SIG-M5 treated with dmso at 0.1 percent for 504 hours (cell line): ENCODE data around the gene ZNF367.

ENCODE experiments used
- DNase-seq: peaks from one replicate; lab custom pipeline; 2025; ENCODE audit not compliant: unreplicated experiment; lab: John Stamatoyannopoulos, UW

The ZNF367 gene

DNA sequence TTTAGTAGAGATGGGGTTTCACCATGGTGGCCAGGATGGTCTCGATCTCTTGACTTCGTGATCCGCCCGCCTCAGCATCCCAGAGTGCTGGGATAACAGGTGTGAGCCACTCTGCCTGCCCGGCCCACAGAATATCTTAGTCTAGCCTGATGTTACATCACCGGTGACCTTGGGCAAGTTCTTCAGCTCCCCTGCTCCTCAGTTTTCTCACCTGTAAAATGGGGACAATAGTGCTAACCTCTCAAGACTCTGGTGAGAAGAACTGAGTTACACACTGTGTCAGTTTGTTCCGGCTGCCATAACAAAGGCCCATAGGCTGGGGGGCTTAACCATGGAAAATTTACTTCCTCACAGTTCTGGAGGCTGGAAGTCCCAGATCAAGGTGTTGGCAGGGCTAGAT is 19.3 kb upstream of the ZNF367 start:
- DNase-seq: no peak

- DNase-seq: no peak
Measured at GRCh38 chr9:96436456-96437126, 18.4 kb upstream of the ZNF367 start.

DNA sequence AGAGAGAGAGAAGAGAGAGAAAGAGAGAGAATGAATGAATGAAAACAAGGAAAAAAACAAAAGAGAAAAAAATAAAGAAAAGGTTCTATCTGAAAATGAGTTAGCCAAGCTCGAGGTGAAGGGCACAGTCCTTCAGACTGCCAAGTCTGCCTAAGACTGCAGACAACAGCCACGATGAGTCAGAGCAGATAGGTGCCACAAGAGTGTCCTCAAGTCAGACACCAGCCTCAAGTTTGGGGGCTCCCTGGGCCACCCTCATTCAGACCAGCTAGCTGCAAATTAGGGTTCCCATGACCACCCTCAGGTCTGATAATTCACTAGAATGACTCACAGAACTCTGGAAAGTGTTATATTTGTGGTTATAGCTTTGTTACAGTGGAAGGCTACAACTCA is 17.9 kb upstream of the ZNF367 start:
- DNase-seq: no peak

DNA sequence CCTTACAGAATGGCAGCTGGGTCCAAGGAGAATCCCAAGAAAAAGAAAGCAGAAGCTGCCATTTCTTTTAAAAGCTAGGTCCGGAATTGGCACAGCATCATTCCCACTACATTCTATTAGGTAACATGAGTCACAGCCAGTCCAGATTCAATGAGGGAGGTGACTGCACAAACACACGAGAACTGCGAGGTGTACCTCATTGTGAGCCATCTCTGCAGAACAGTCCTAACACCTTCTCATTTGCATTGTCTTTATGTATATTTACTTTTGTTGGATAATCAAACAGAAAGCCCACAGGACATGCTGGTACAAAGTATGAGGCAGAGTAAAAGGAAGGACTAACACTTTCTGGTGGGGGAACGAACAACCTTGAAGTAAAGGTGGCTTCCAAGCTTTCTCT is 17.2 kb upstream of the ZNF367 start:
- no peak for DNase-seq

DNA sequence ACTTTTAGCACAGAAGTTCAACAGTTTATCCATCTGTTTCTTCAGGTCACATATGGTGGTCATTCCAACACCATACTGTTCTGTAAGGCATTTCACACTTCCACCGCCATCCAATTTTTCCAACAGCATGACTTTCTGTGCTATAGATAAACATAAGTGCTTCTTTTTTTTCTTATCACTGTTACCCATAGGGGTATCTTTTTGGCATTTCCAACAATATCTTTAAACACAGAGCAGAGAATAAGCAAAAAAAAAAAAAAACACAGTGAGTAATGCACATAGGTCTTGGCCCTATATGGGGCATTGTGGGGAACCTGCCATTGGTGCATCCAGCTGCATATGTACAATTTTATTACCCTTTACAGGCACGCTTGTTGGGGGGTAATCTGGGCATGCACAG is 12.2 kb upstream of the ZNF367 start:
- no peak for DNase-seq

DNA sequence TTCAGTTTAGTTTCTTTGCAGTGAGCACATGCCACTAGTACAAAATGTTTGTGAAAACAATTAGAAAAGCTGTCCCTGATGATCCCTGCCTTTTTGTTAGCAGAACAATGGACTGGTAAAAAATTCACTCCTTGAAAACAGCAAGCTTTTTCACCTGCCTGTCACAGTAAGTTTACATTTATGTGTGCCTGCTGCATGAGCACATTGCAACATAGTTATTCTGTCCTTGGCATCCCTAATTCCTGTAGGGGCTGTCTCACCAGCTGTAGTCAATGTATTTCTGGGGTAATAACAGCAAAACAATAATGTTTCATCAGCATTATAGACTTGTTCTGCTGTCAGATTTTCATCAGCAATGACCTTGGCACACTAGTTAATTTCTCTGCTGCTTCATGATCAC is 11.6 kb upstream of the ZNF367 start:
- DNase-seq: no peak

DNA sequence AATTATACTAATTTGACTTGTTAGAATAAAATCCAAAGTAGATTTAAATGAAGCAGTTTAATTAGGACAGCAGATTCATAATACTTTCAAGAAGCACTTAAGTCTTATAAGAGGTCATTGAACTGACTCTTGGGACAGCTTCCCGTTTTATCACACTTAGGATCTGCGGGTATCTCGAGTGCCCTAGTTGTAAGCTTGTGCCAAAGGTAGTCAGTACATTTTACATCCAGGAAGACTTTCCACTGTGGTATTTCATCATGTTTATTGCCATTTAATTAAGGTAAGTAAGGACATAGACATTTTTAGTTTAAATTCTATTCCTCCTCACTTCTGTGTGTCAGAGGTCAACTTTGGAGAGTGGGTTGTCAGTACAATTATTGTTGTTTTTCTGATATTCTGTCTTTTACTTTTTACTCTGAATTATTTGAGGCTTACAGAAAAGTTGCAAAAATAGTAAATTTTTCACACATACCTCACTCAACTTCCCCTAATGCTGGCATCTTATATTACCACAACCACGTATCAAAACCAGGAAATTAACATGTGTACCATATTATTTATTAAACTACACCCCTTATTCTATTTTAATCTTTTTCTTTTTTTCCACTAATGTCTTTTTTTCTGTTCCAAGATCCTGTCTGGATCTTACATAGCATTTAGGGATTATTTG is 7.5 kb upstream of the ZNF367 start:
- DNase-seq: no peak

DNA sequence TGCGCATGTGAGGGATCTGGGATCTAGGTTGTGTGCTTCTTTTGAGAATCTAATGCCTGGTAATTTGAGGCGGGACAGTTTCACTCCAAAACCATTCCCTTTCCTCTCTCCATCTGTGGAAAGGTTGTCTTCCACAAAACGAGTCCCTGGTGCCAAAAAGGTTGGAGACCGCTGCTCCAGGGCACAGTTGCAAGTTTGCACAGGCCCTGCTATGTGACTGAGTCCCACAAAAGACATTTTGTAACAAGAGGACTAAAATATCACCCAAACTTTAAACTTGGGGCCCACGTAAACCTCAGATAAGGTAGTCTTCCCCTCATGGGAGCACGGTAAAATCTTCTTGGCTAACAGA is 5.8 kb upstream of the ZNF367 start:
- no peak for DNase-seq

DNA sequence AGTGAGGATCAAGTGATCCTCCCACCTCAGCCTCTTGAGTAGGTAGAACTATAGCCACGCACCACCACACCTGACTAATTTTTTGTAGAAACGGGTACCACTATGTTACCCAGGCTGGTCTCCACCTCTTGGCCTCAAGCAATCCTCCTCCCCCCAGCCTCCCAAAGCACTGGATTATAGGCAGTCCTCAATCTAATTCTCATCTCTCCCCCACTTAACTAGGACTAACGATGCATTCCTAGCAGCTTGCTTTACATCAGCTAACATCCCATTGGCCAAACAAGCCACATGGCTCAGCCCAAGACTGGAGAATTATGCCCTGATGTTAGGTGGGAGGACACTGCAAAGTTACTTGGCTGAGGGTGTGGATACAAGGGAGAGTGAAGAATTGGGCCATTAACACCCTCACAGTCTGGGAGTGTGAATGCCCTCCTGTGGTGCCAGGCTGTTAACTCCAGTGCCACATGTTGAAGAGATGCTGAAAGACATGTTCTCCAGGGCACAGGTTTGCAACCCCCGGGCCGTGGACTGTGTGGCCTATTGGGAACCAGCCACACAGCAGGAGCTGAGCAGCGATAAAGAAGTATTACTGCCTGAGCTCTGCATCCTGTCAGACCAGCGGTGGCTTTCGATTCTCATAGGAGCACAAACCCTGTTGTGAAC is 5.3 kb upstream of the ZNF367 start:
- no peak for DNase-seq

DNA sequence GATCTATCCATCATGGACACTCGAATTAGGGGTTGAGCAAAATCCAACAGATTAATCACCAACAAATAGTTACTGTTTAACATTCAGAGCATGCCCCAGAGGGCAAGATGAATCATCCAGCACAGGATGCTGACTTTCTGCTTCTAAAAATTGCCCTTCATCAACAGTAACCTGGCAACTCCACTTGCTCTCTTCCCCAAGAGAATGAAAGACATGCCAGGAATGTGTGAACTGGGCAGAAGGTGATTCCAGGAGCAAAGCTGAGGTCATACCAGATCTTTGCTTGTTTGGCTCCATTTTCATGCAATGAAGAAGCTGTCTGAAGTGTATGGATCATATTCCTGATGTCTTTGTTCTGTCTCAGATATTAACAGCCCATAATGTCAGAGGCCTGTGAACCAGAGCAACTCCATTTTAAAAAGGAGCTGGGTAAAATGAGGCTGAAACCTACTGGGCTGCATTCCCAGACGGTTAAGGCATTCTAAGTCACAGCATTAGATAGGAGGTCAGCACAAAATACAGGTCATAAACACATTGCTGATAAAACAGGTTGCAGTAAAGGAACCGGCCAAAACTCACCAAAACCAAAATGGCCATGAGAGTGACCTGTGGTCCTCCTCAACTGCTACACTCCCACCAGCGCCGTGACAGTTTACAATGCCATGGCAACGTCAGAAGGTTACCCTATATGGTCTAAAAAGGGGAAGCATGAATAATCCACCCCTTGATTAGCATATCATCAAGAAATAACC is 2.5 kb upstream of the ZNF367 start:
- peak; percentile 89 for DNase-seq

DNA sequence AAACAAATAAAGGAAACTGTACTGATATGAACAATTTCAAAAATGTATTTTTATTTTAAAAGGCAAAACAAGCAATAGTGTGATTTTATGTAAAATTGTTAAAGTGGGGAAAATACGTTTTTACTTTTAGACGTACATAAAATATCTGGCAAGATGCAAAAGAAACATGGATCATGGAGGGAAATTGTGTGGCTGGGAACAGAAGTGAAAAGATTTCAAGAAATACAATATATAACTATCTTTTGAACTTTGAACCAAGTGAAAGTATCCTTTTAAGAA is 1.5 kb upstream of the ZNF367 start:
- no peak for DNase-seq

DNA sequence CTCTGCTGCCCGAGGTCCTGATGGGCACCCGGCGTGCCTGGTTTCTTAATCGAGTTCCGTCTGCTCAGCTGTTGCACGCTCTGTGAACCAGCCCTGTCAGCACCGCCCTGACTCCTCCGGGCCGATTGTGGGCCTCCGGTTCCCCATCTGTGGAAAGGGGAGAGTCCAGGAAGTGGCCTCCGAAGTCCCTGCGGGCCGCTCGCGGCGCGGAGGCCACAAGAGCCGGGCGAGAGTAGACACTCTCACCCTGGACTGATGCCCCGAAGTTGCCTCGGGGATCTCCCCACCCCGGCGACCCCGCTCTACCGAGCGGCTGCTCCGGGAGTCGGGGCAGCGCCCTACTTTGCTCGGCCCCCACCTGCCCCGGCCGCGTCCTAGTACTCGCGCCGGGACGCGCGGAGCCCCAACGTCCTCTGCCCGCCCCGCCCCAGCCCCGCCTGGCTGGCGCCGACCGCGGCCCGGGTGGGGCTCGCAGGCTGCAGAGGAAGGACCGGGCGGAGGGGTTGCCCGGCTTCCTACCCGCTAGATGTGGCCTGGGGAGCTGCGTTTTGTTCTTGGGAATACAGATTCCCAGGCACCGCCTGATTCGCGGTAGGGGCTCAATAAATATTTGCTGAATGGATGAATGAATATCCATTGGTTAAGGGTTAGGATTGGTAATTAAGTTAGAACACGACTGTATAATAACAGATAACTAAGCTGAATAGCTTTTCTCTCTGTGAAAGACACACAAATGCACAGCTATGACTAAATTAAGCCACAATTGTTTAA is 935 bp upstream of the ZNF367 start:
- DNase-seq: peak; percentile 75

- DNase-seq: no peak
Measured at GRCh38 chr9:96417661-96418082, 498 bp downstream of the ZNF367 start.

DNA sequence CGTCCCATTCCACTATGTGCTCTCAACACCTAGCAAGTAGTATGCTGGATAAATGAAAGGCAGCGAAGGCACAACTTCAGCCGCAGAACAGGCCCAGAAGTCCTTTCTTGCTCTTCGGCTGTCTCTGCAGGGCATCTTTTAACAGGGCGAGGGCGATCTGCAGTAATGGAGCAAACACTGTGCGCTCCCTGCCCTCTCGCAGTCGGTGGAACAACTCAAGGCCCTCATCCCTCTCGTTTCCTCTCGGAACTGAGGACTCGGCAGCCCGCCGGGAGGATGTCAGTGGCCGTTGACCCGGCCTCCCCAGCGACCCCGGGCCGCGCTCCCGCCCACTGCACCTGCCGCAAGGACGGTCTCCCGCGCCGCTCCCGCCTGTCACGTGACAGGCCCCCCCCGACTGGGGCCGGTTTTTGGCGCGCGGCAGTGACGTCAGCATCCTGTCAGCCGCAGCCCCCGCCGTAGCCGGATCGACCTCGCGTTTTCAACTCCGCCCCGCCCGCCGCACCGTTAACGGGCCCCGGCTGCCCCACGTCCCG is 1.1 kb downstream of the ZNF367 start:
- DNase-seq: peak; percentile 77

DNA sequence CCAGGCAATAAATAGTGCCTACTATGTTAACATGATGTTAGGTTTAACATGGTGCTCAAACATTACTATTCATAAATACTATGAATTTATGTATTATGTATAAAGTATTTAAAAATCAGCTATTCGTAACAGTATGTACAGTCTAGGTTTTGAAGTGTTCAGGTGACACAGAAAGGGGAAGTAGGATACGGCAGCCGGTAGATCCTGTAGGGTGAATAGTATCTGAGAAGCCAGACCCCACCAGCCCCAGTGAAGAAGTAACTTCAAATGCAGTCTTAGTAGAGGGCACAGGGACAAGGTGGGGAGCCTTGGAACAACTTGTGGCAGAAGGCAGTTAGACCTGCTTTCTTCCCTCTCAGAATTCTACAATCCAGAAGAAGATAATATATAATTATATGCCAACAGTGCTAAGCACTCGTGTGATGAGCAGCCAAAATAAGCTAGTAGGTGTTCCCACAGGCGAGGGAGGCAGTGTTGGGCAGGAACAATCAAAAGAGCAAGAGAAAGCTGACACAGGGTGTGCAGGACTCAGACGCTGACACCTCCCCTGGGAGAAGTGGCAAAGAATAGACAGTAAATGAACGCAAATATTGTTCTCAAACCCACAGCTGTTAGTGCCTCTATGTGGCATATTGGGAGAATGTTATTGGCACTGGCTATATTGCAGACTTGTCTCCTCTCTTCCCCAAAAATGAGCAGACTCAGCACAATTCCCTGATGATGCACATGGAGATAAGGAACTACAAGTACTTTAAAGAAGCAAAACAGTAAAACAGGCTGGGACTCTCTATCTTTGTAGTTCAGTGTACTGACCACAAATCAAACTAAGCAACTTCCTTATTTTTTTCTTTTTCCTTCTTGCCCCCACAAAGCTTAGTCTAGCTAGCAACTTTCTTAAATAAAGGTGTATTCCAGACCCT is 4.6 kb downstream of the ZNF367 start:
- DNase-seq: peak; percentile 61

GRCh38 chr9:96412174-96412913 is 5.8 kb downstream of the ZNF367 start:
- no peak for DNase-seq

DNA sequence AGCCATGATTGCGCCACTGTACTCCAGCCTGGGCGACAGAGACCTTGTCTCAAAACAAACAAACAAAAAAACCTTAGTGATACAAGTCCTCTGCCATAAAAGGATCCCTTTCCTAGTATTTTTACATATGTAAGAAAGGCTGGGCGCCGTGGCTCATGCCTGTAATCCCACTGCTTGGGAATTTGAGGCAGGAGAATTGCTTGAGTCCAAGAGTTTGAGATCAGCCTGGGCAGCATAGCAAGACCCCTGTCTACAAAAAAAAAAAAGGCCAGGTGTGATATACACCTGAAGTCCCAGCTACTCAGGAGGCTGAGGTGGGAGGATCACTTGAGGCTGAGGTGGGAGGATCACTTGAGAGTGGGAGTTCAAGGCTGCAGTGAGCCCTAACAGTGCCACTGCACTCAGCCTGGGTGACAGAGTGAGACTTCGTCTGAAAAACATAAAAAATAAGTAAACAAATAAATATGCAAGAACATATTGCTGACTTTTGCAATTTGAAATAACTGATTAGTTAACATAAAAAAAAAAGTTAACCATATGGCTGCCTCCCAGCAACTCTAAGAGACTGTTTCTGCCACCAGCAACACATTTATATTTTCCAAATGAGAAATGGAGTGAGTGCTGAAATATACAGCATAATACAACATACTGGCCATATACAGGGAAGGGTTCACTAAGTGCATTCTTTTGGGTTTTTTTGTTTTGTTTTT is 6.9 kb downstream of the ZNF367 start:
- DNase-seq: no peak

DNA sequence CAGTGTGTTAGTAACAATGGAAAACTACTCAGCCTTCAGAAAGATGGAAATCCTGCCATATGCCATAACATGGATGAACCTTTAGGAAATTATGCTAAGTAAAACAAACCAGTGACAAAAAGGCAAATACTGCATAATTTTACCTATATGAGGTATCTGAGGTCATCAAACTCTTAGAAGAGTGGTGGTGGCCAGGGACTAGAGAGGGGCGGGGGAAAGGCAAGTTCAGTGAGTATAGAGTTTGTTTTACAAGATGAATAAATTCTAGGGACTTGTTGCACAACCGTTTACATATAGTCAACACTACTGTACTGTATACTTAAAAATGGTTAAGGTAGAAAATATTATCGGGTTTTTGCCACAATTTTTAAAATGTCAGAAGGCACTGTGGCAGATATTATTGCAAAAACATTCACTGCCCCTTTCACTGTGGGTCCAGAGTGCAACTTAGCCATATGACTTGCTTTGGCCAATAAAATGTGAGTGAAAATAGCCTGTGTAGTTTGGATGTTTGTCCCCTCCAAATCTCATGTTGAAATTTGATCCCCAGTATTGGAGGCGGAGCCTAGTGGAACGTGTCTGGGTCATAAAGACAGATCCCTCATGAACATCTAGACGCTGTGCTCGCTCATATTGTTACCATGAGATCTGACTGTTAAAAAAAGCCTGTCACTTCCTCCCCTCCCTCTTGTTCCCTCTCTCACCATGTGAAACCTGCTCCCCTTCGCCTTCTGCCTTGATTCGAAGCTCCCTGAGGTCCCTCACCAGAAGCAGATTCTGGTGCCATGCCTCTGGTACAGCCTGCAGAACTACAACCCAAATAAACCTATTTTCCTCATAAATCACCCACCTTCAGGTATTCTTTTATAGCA is 9.5 kb downstream of the ZNF367 start:
- DNase-seq: no peak
